Fibroblast of lung (primary cell): ENCODE measurements around the gene LTB.

ENCODE experiments used
- CTCF ChIP-seq, 2 donors: IDR thresholded peaks in 1 of 2; conservative IDR thresholded peaks in 1 of 2; 1 replicate in 1 of 2; 2 replicates in 1 of 2; pipeline ENCODE4 v1.5.1; 2011 to 2012; ENCODE audit warnings: low read length in 2 of 2, control low read depth in 1 of 2, inconsistent platforms in 1 of 2, low read depth in 1 of 2, mild to moderate bottlenecking in 1 of 2
- EZH2 ChIP-seq: IDR thresholded peaks from 2 replicates; pipeline ENCODE4 v1.5.1; 2012; ENCODE audit warnings: low read length, control low read depth, mild to moderate bottlenecking; ENCODE audit errors: missing control alignments

DNA sequence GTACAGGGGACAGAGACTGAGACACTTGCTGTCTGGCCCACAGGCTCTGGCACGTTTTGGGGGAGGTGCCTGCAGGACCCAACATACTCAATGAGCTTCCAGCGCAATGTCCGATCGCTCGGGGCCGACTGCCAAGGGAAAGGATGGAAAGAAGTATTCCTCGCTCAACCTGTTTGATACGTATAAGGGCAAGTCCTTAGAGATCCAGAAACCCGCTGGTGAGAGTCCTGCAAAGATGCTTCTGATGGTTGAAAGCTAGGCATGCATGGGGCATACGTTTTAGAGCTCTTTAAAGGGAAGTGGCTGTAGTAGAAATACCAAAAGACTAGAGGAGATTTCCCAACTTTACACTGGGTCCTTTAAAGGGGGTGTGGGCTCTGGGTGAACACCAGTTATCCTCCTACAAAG is 40.5 kb upstream of the LTB start:
- TF ChIP-seq CTCF (conservative IDR thresholded peaks at IDR 0.05 in 1 of 2, IDR thresholded peaks at IDR 0.05 in 1 of 2; ENCODE audit: low read depth in 1 of 2, low read length in 2 of 2) (no peak), EZH2 (no peak)
